Pancreas (tissue), 10 donors: ENCODE measurements around the gene STX11. TPM values are rescaled to one million over a fixed set of nuclear protein-coding genes. Genes with fewer than 3 reads are reported as not detected.
A peak's percentile ranks its signal among the peaks of the same experiment; 100 is the strongest.

Experiments
- ATAC-seq, 4 donors: fragments of 200-7000 bp; cut with Tn5 transposase; one replicate each; pipeline versions ENCODE4 v1.8.0 to v1.9.1; 2020; ENCODE audit warnings: mild to moderate bottlenecking in 4 of 4, moderate library complexity in 4 of 4
- DNase-seq, 6 donors: peaks; one replicate each; pipeline ENCODE4 v3.0.0-alpha.2; 2020
- FAIRE-seq: peaks from 2 replicates; lab custom pipeline; 2012; peaks lifted over from hg19 to GRCh38; lab: Jason Lieb, UNC
- H3K27ac ChIP-seq, 4 donors: fragments of 200-600 bp; sonication (generic); 1 replicate in 3 of 4; 2 replicates in 1 of 4; pipeline versions ENCODE4 v1.5.0 to v1.8.0; 2020
- H3K27me3 ChIP-seq, 4 donors: fragments of 200-600 bp; one replicate each; pipeline ENCODE4 v1.8.0; 2021
- H3K36me3 ChIP-seq, 3 donors: fragments of 200-600 bp; sonication (generic) in 1 of 3; one replicate each; pipeline versions ENCODE4 v1.5.0 to v1.8.0; 2020 to 2021
- H3K4me1 ChIP-seq, 3 donors: fragments of 200-600 bp; one replicate each; pipeline ENCODE4 v1.8.0; 2021
- H3K4me3 ChIP-seq, 4 donors: fragments of 200-600 bp; sonication (generic) in 2 of 4; one replicate each; pipeline versions ENCODE4 v1.5.0 to v1.8.0; 2020 to 2021
- H3K9me3 ChIP-seq, 4 donors: fragments of 200-600 bp; one replicate each; pipeline ENCODE4 v1.8.0; 2021
- CTCF ChIP-seq, 4 donors: fragments of 200-600 bp; sonication (generic) in 3 of 4; IDR thresholded peaks; one replicate each; pipeline versions ENCODE4 v1.5.0 to v1.8.0; 2021; ENCODE audit warnings: antibody characterized with exemption in 4 of 4
- WGBS, 2 donors: extraction: QIAGEN DNeasy Blood & Tissue Kit; methylation state at CpG; one replicate each; pipeline ENCODE4 v1.1.7; 2013; 5-methylcytosine and 5-hydroxymethylcytosine counted together
- intact Hi-C, 3 donors: fragments of 100-400 bp; cut with DNase I; formaldehyde crosslinking; loops; one replicate each; pipeline versions ENCODE4 v1.11.1 to v1.14.2; 2022
- polyA plus RNA-seq, 2 donors: library from polyadenylated mRNA; stranded (reverse); fragments of 200-250 nt; gene quantifications; one replicate each; pipeline ENCODE4 v1.2.3, GENCODE V29; 2013
- total RNA-seq, 6 donors: library from RNA; stranded (reverse); fragmentation: NEBNext Ultra II Directional in 4 of 6; extraction: Animal tissue kit (Norgen Biotek cat#: 25700) in 4 of 6; gene quantifications; one replicate each; pipeline versions ENCODE4 v1.2.1 to v1.2.4, GENCODE V29; 2021 to 2023
- donor health status: healthy with polysubstance abuse.
- donor health status: DM: no; HTN: no; CAD: no; lungs with moderate emphysema.
- donor health status: DM: no; HTN: no; CAD: no.
- donor health status: control.
- donor health status: control.
- donor health status: Bipolar disorder and iron deficiency.
- donor health status: DM: yes; HTN: yes; CAD: no.
- donor health status: DM: no; HTN: no; CAD: no.
- donor health status: DM: no; HTN: no; CAD: no.
- donor health status: DM: yes; HTN: yes; CAD: no.

Gene STX11
- total and polyA plus RNA-seq, 8 donors, result 0.47 to 2.6 (median 1.1) TPM

- ATAC-seq (no peak), FAIRE-seq (no peak), DNase-seq (no peak)
- intact Hi-C loops, result no loop called here
- no peaks in the 10 kb centered on the region for H3K9me3 ChIP-seq
- H3K27ac ChIP-seq, result no peak overlapping the region
- no peaks in the 10 kb centered on the region for H3K27me3 ChIP-seq
- no peaks in the 10 kb centered on the region for H3K36me3 ChIP-seq
- no peak overlapping the region for H3K4me3 ChIP-seq
- no peak for TF ChIP-seq CTCF (IDR thresholded peaks at IDR 0.05)
- 79 to 80% methylated on average over 4 of the region's 4 CpGs for WGBS, 2 donors
- H3K4me1 ChIP-seq, result no peaks in the 10 kb centered on the region
Observed at GRCh38 chr6:144185133-144185836, 35.0 kb downstream of the STX11 start.

DNA sequence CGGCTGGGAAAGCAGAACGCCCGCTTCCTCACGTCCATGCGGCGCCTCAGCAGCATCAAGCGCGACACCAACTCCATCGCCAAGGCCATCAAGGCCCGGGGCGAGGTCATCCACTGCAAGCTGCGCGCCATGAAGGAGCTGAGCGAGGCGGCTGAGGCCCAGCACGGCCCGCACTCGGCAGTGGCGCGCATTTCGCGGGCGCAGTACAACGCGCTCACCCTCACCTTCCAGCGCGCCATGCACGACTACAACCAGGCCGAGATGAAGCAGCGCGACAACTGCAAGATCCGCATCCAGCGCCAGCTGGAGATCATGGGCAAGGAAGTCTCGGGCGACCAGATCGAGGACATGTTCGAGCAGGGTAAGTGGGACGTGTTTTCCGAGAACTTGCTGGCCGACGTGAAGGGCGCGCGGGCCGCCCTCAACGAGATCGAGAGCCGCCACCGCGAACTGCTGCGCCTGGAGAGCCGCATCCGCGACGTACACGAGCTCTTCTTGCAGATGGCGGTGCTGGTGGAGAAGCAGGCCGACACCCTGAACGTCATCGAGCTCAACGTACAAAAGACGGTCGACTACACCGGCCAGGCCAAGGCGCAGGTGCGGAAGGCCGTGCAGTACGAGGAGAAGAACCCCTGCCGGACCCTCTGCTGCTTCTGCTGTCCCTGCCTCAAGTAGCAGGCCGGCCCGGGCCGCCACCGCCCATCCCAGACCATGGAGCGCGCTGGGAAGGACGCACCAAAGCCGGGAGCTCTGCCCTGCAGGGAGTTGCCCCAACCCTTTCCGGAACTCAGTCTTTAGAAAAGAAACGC is 36.7 kb downstream of the STX11 start:
- Histone ChIP-seq H3K4me3 (no peak overlapping the region), H3K36me3 (no peaks in the 10 kb centered on the region), H3K9me3 (no peaks in the 10 kb centered on the region), H3K27ac (no peak overlapping the region), H3K4me1 (no peaks in the 10 kb centered on the region), H3K27me3 (no peaks in the 10 kb centered on the region)
- no peak for FAIRE-seq
- peak in 1 of 6 donors; percentile 57 for DNase-seq
- no peak for ATAC-seq
- WGBS, 2 donors, result 77% methylated on average over 79 of the region's 79 CpGs
- TF ChIP-seq CTCF (IDR thresholded peaks at IDR 0.05), result no peak
- intact Hi-C loops, result no loop called here

DNA sequence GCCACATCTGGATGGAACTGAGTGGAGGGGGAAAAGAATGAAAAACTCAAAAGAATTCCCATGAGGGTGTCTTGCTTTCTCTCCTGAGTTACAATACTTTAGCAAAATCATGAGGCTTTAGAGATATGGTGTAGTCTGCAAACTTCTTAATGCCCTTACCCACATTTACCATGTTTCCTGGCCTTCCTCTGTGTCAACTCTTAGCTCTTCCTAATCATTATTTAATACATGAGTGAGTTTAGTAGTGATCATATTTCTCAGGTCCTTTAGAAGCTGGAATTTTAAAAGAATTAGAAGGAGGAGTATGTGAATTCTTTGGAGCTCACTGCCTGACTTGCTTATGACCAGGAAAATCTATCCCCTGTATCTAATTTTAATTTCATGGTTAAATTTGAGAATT is 39.0 kb downstream of the STX11 start:
- no peaks in the 10 kb centered on the region for H3K27me3 ChIP-seq
- no peak overlapping the region for H3K27ac ChIP-seq
- FAIRE-seq (no peak), DNase-seq (no peak), ATAC-seq (no peak)
- H3K4me3 ChIP-seq, result no peak overlapping the region
- H3K4me1 ChIP-seq, result no peaks in the 10 kb centered on the region
- intact Hi-C loops, result no loop called here
- no peaks in the 10 kb centered on the region for H3K9me3 ChIP-seq
- H3K36me3 ChIP-seq, result no peaks in the 10 kb centered on the region
- TF ChIP-seq CTCF (IDR thresholded peaks at IDR 0.05), result no peak

- no peak overlapping the region for H3K4me3 ChIP-seq
- ATAC-seq (no peak), FAIRE-seq (no peak), DNase-seq (no peak)
- TF ChIP-seq CTCF (IDR thresholded peaks at IDR 0.05), result no peak
- 88 to 90% methylated on average over 3 of the region's 3 CpGs for WGBS, 2 donors
- intact Hi-C loops, result no loop called here
- H3K9me3 ChIP-seq, result no peaks in the 10 kb centered on the region
- no peaks in the 10 kb centered on the region for H3K36me3 ChIP-seq
- H3K4me1 ChIP-seq, result no peaks in the 10 kb centered on the region
- H3K27me3 ChIP-seq, result no peaks in the 10 kb centered on the region
- no peak overlapping the region for H3K27ac ChIP-seq
Observed at GRCh38 chr6:144190080-144190479, 39.8 kb downstream of the STX11 start.

DNA sequence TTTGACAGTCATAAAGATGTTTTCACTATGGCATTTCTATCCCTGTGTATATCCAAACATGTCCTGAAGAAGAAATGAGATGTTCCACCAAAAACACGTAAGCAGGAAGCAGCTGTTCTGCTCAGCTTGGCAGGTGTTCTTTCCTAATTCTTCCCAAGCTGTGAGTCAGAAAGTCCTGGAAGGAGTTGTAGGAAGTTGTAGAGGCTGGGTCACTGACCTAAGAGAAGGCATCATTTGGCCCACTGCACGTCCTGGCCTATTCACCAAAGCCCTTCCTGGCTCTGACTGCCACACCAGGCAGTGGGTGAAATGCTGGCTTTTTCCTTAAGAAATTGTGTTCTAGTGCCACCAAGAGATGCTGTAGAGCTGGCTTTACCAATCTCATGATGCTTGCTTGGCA is 40.3 kb downstream of the STX11 start:
- DNase-seq (peak in 3 of 6 donors; percentile 33 to 73 (median 47)), FAIRE-seq (no peak), ATAC-seq (peak; percentile 70 to 95 (median 87))
- 48 to 55% methylated on average over 2 of the region's 2 CpGs for WGBS, 2 donors
- Histone ChIP-seq H3K4me3 (no peak overlapping the region), H3K9me3 (no peaks in the 10 kb centered on the region), H3K36me3 (no peaks in the 10 kb centered on the region), H3K4me1 (no peaks in the 10 kb centered on the region), H3K27ac (no peak overlapping the region), H3K27me3 (no peaks in the 10 kb centered on the region)
- intact Hi-C loops, result no loop called here
- TF ChIP-seq CTCF (IDR thresholded peaks at IDR 0.05), result no peak
